ENCODE data around the gene KCNQ5.
"Not testable (repeated sequence)": the region's sequence is repeated elsewhere in the genome, so short reads cannot be mapped to it uniquely, and the experiment has no call there.

KCNQ5 gene

DNA sequence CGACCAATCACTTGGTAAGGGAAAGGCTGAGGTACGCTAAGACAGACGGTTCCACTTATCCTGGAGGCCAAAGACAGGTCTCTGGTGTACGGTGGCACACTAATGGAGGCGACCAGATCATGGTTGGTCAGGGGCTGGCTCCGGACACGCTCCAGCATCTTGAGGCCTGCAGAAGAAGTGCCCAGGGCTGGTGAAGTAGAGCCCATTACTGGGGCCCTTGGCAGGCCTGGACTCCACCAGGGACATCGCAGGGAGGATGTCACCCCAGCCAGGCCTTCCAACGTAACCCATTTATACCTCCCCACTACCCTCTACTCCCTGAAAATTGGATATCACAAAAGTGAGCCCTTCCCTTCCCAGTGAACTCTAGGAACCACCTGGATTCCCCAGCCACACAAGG, 587.3 kb downstream of the KCNQ5 start:
- no peak for DNase-seq

DNA sequence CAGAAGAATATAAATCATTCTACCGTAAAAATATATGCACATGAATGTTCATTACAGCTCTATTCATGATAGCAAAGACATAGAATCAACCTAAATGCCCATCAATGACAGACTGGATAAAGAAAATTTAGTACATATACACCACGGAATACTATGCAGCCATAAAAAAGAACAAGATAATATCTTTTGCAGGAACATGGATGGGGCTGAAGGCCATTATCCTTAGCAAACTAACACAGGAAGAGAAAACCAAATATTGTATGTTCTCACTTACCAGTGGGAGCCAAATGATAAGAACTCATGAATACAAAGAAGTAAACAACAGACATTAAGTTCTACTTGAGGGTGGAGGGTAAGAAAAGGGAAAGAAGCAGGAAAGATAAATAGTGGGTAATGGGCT, 595.0 kb downstream of the KCNQ5 start:
- DNase-seq, result no peak

DNA sequence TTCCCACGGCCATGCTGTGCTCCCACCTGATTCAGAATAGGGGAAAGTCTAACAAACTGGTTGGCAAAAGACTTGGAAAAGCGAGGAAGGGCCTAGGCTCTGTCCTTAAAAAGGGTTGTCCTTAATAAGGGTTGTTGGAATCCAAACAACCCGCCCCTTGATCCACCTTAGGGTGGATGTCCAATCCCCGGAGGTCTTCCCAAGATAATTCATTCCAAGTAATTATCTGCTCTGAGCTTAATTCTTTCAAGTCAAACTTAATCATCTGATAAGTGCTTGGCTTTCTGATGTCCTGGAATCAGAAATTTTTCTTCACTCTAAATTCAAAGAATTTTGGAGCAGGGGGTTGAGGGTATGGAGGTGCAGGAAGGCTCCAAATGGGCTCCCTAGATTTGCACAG, 603.5 kb downstream of the KCNQ5 start, which contains the start of gene KHDC1L:
KHDC1L (minus strand) TSS at position 101 of the 400 bp plus-strand sequence; CDS start at position 13, 88 bp downstream.
- DNase-seq, result no peak

DNA sequence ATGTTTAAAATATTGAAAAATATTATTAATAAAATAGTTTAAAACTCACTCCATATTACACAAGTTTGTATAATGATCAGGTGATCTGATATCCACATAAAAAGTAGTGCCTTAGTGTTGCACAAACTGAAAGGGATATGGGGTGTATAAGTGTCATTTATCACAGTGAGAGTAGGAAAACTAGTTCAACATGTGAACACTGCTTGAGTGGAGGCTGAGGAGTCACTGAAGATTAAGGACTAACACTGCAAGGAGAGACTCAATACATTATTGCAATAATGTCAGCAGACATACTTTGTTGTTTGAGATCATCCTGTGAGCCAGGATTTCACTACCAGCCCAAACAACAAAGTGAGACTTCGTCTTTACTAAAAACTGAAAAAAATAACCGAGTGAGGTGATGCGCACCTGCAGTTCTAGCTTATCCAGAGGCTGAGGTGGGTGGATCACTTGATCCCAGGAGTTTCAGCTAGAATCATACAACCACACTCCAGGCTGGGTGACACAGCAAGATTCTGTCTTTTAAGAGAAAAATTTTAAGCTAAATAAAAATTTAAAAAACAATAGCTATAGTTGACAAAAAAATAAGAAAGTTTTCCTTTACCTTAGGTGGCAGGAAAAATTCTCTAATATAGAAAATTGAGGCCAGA, 605.9 kb downstream of the KCNQ5 start:
- no peak for DNase-seq

DNA sequence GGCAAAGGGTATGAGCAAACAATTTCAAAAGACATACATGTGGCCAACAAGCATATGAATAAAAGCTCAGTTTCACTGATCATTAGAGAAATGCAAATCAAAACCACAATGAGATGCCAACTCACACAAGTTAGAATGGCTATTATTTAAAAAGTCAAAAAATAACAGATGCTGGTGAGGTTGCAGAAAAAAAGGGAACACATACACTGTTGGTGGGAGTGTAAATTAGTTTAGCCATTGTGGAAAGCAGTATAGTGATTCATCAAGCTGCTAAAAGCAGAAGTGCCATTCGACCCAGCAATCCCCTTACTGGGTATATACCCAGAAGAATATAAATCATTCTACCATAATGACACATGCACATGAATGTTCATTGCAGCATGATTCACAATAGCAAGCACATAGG, 610.1 kb downstream of the KCNQ5 start:
- no peak for DNase-seq

DNA sequence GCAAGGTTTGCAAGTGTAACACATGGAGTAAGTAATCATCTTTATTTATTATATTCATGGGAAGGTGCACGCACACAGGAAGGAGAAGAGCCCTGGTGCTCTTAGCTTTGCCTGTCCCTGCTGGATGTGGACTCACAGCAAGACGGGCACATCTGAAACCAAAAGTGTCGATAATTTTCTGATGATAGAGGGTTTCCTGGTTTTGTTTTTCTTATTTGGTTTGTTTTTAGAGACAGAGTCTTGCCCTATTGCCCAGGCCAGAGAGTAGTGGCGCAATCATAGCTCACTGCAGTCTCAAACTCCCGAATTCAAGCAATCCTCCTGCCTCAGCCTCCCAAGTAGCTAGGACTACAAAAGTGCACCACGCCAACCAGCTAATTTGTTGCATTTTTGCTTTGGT, 611.2 kb downstream of the KCNQ5 start:
- DNase-seq, result no peak

DNA sequence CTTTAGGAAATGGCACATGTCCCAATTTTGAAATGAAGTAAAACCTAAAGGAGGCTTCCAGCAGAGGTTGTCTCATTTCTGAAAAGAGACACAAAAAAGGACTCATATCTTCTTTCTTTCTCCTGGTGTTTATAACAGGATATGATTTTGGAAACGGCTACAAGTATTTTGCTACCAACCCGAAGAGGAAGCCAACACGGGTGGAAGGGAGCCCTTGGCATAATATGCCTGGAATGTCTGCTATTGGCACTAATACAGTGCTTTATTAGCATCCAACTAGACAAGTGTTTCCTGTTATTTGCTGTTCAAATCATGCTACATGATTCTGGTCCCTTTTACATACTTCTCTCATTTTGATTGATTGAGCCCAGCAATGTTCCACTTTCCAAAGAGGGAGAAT, 612.1 kb downstream of the KCNQ5 start:
- DNase-seq, result not testable (repeated sequence)

DNA sequence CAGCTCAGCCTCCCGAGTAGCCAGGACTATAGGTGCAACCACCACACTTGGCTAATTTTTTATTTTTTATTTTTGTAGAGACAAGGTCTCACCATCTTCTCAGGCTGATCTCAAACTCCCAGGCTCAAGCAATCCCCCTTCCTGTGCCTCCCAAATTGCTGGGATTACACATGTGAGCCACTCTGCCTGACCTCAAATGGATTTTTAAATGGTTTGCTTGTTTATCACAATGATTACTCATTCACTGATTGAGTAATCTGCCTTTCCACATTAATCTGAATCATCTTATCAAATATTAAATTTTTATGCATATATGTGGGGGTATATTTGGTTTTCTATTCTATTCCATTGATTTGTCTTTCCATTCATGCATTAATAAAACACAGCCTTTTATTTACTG, 612.9 kb downstream of the KCNQ5 start:
- no peak for DNase-seq

DNA sequence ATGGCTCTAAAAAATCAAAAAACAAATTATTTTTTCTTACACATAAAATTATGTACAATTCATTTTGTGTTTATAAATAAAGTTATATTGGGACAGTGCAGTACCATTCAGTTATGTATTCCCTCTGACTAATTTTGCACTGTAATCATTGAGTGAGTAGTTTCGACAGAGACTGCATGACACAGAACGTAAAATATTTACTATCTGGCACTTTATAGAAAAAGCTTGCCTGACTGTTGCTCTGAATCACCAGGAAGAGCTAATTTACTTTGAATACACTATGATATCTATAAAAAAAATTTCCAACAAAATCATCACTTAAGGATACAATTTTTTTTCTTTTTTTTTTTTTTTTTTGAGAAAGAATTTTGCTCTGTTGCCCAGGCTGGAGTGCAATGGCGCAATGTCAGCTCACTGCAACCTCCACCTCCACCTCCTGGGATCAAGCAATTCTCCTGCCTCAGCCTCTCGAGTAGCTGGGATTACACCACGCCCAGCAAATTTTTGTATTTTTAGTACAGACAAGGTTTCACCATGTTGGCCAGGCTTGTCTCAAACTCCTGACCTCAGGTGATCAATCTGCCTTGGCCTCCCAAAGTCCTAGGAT, 614.4 kb downstream of the KCNQ5 start:
- no peak for DNase-seq

DNA sequence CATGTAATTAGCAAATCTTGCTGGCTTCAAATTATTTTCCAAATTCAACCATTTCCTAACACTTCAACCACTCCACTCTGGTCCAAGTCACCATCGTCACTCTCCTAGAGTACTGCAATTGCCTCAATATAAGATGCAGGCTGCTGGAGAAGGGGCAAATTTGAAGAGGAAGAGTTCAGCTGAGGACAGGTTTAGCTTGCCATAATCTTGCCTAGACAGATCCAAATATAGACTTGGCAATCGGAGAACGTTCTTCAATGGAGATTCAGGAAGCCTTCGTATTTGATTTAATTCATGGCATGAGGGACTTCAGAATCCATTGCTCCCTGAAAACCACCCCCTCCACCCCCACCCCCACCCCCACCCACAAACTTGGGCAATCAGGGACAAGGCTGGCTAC, 618.9 kb downstream of the KCNQ5 start:
- DNase-seq, result no peak

DNA sequence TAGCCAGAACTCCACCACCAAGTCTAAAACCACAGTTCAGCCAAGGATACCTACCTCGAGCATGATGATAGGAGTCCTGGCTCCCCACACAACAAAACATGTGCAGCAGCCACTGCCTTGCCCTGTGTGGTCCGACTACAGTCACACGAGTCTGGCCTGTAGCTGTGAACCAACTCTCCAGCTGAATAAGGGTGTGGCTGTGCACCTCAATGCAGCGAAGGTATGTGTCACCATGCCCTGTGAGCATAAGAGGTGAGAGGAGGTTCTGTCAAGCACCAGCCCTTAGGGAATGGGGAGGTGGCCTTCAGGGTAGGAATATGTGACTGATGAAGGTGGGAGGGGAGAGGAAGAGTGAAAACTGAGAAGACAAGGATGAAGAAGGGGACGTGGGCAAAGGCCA, 620.1 kb downstream of the KCNQ5 start:
- no peak for DNase-seq

Data from NCI-H1436 treated with DMSO at 0.1 percent for 48 hours (cell line).